Measurements from ENCODE around the gene ERBB2.
"Not testable (repeated sequence)": the region's sequence is repeated elsewhere in the genome, so short reads cannot be mapped to it uniquely, and the experiment has no call there.

ERBB2 gene

GRCh38 chr17:39676198-39676819, 23.6 kb upstream of the ERBB2 start:
- FAIRE-seq, result peak; percentile 90
- peak; percentile 46 for DNase-seq (ENCODE audit: extremely low spot score, insufficient read length, low read depth)

DNA sequence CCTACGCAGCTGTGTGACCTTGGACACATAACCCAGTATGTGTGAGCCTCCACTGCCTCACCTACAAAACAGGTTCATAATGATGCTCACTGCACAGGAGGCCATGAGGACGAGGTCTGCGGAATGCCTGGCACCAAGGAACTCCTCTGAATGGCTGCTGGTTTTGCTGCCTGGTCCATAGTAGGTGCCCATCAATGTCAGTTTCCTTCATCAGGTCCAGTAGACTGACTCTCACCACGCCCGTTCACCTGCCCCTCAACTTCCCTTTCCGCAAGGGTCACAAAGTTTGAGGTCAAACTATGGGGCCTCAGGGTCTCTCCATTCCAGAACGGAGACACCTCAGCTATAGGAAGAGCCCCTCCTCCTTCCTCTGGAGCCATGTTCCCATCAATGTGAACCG, 22.8 kb upstream of the ERBB2 start:
- FAIRE-seq, result no peak
- no peak for DNase-seq (ENCODE audit: extremely low spot score, insufficient read length, low read depth)

DNA sequence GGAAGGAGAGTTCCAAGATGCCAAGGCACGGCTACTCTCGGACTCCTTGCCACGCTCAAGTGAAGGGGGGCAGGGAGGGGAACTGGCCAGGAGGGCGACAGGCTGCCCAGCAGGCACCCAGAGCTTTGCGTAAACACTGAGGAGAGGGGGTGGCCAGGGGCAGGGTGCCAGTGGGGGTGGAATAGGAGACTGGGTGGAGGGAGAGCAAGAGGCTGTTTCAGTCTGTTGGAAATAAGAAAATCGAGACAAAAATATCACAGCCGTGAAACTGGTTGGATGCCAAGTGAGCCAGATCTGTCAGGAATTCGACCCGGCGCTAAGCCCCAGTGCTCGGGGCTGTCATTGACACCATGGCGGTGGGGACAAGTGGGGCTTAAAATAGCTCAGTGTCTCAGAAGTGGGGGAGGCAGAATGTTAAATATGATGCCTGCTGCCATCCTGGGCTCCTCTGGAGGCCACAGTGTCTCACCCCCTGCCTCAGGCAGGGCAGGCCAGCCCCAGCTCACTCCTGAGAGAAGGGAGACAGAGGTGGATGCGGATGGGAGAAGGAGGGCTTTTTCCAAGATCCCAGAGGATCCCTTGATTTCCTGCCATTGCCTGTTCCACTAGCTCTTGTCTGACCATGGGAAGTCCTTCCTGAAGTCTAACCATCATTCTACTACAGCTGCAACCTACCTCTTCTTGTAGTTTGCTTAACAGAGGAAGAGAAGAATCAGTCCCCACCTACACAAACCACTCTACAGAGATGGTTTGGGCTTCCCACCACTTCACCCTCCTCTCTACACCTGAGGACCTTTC, 22.1 kb upstream of the ERBB2 start:
- DNase-seq (ENCODE audit: extremely low spot score, insufficient read length, low read depth) (no peak), FAIRE-seq (no peak)

DNA sequence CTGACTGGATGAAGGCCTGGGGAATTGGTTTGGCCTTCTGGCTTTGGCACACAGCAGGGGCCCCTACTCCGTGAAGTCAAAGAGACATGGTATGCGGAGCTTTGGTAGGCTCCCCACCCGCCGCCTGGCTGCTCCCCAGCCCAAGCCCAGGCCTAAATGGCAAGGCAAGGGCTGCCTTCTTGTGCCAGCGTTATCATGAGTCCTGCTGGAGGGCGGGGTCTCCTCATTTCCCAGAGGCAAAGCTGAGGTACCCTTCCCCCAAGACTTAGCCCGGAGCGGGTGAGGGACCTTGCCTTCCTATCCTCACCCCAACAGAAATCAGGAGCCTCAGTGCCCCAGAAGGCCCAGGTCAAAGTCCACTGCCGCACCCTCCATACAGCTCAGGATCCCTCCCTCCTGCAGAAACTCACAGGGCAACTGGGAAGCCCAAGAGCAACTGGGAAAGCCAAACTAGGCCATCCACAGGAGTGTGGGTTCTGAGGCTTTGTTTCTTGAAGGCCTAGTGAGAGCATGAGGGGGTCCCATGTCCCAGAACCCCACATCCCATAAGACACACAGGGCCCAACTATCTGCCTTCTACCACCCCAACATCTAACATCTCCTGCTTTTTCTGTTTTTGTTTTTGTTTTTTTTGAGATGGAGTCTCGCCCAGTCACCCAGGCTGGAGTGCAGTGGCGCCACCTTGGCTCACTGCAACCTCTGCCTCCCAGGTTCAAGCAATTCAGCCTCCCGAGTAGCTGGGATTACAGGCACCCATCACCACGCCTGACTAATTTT, 21.3 kb upstream of the ERBB2 start:
- DNase-seq (ENCODE audit: extremely low spot score, insufficient read length, low read depth) (no peak), FAIRE-seq (no peak)

DNA sequence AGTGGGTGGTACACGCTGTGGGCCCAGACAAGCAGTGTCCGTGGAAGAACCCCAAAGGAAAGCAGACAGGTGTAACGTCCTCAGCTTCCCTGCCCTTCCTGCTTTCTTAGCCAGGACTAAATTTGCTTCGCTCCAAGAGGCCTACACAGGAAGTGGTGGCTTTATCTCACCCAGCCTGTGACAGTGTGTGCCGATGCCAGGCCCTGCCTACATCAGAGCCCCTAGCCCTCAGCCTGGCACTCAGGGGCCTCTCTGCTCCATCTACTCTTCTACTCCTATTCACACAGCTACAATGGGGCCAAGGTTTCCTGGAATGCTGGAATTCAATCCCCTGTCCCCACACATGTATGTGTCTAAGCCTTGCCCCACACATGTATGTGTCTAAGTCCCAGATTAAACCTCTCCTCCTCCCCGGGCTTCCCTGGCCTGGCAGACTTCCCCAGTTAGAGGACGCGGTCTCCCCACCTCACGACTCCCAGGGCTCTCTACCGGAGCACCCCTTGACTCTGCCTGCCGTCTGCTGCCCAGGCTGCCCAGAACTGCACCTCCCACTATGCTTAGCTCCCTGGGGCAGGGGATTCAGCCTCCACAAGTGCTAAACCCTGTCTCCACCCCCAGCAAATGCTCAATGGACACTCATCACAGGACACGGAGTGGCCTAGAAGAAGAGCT, 20.2 kb upstream of the ERBB2 start:
- DNase-seq (ENCODE audit: extremely low spot score, insufficient read length, low read depth) (no peak), FAIRE-seq (peak; percentile 71)

DNA sequence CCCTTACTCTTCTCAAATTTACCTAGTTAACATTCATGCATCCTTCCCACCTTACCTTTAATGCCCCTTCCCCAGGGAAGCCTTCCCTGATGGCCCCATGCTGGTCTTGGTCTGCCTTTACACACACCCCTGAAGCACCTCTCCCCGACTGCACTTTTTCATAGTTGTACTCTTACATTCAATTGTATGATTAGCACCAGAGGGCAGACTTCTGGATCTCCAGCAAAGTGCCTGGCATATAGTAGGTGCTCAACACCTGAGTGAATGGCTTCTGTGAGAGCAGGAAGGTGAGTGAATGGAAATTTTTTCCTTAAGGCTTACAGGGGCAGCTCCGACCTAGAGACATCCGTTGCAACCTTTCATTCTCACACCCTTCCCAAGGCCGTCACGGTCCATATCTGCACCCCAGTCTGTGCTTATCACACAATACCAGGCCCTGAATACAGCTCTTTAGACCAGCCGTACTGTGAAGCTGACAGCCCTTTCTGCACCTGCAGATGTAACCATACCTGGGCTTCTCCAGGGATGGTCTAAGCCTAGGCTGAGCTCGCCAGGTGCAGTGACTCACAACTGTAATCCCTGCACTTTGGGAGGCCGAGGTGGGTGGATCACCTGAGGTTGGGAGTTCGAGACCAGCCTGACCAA, 16.4 kb upstream of the ERBB2 start:
- no peak for DNase-seq (ENCODE audit: extremely low spot score, insufficient read length, low read depth)
- FAIRE-seq, result no peak

DNA sequence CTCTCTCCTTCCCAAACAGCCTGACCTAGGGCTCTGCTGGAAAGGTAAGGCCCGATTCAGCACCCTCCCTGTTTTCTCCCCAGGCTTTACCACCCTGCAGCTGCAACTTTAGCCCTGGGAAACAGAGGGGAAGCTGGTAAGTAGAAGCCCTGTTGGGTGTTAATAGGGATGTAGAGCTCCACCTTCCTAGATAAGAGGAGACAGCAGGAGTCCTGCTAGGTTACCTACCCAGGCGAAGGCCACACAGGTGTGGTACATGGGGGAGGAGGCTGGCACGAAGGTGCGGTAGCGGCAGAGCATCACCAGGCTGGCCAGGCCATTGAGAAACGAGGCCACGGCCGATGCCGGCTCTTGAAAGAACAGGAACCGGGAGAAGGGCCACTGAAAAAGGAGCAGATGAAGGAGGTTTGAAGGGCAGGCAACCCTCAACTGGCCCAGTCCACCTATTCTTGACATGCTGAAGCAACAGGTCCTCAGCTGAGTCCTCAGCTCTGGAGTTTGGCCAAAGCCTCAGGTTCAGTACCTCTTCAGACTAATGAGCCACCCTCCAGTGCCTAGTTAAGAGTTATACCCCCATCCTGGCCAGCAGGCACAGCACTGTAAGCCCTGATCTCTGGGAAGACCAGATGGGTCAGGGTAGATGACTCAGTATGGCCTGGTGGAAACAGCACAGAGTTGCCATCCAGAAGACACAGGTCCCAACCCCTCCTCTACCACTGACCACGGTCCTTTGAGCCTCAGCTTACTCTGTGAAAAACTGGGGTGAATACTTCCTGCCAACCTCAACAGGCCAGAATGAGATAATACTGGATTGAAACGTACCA, 15.3 kb upstream of the ERBB2 start:
- no peak for FAIRE-seq
- DNase-seq (ENCODE audit: extremely low spot score, insufficient read length, low read depth), result no peak

- no peak for FAIRE-seq
- DNase-seq (ENCODE audit: extremely low spot score, insufficient read length, low read depth), result no peak
Observed at GRCh38 chr17:39687101-39687545, 12.7 kb upstream of the ERBB2 start.

GRCh38 chr17:39687546-39688474, 12.1 kb upstream of the ERBB2 start, which contains the start of gene PGAP3:
Gene PGAP3 (minus strand): TSS chr17:39688057. CDS start chr17:39688014, 43 bp downstream.
- DNase-seq (ENCODE audit: extremely low spot score, insufficient read length, low read depth), result peak; percentile 88
- peak; percentile 88 for FAIRE-seq

- FAIRE-seq (no peak), DNase-seq (ENCODE audit: extremely low spot score, insufficient read length, low read depth) (no peak)
Observed at GRCh38 chr17:39688475-39688835, 11.4 kb upstream of the ERBB2 start.

DNA sequence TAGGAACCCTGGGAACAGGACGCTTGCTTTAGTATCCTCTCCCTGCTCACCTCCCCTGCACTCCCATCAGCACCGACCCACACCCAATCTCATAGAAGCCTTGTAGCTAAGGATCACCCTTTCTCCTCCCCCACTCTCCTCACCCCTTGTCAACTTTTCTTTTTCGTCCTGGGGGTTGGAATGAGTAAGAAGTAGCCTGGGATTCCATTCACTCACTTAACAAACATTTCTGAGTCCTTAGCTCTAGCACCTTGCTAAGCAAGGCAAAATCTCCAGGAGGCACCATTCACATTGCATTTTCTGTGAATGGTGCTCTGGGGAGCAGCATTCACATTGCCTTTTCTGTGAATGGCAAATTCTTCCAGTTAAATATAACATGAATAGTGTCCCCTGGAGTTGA, 10.9 kb upstream of the ERBB2 start:
- no peak for FAIRE-seq
- no peak for DNase-seq (ENCODE audit: extremely low spot score, insufficient read length, low read depth)

GRCh38 chr17:39694593-39694992, 5.3 kb upstream of the ERBB2 start:
- no peak for FAIRE-seq

GRCh38 chr17:39695089-39695474, 4.8 kb upstream of the ERBB2 start:
- DNase-seq (ENCODE audit: extremely low spot score, insufficient read length, low read depth), result no peak
- no peak for FAIRE-seq

More at GRCh38 chr17:39694593-39694992, 5.3 kb upstream of the ERBB2 start:
- no peak for DNase-seq (ENCODE audit: extremely low spot score, insufficient read length, low read depth)

GRCh38 chr17:39696731-39697130, 3.1 kb upstream of the ERBB2 start:
- FAIRE-seq (no peak), DNase-seq (ENCODE audit: extremely low spot score, insufficient read length, low read depth) (no peak)

GRCh38 chr17:39697961-39698360, 1.9 kb upstream of the ERBB2 start:
- no peak for FAIRE-seq
- DNase-seq (ENCODE audit: extremely low spot score, insufficient read length, low read depth), result no peak

- not testable (repeated sequence) for FAIRE-seq; DNase-seq (ENCODE audit: extremely low spot score, insufficient read length, low read depth)
Observed at GRCh38 chr17:39699157-39699817, 577 bp upstream of the ERBB2 start.

All from GM18507 (cell line).